EH (cell line): ENCODE measurements around the gene AGPAT3.
"Not testable (repeated sequence)": the region's sequence is repeated elsewhere in the genome, so short reads cannot be mapped to it uniquely, and the experiment has no call there.

Experiments used
- DNase-seq: peaks from one replicate; pipeline ENCODE4 v3.0.0-alpha.2; 2015; ENCODE audit warnings: low read depth

Gene AGPAT3

GRCh38 chr21:43834146-43834905 is 30.7 kb upstream of the AGPAT3 start:
- no peak for DNase-seq

- no peak for DNase-seq
These were observed 30.0 kb upstream of the AGPAT3 start for GRCh38 chr21:43835050-43835449.

- DNase-seq, result no peak
These were observed 29.2 kb upstream of the AGPAT3 start for GRCh38 chr21:43835861-43836260.

- no peak for DNase-seq
These were observed 28.4 kb upstream of the AGPAT3 start for GRCh38 chr21:43836616-43837015.

- DNase-seq, result no peak
These were observed 24.8 kb upstream of the AGPAT3 start for GRCh38 chr21:43840259-43840658.

GRCh38 chr21:43842742-43843141 is 22.3 kb upstream of the AGPAT3 start:
- no peak for DNase-seq

GRCh38 chr21:43844906-43845305 is 20.1 kb upstream of the AGPAT3 start:
- DNase-seq, result not testable (repeated sequence)

- DNase-seq, result no peak
These were observed 19.6 kb upstream of the AGPAT3 start for GRCh38 chr21:43845386-43845785.

- DNase-seq, result no peak
These were observed 18.6 kb upstream of the AGPAT3 start for GRCh38 chr21:43846430-43846829.

GRCh38 chr21:43847301-43847700 is 17.7 kb upstream of the AGPAT3 start:
- DNase-seq, result no peak

- no peak for DNase-seq
These were observed 16.3 kb upstream of the AGPAT3 start for GRCh38 chr21:43848771-43849170.

- no peak for DNase-seq
These were observed 15.3 kb upstream of the AGPAT3 start for GRCh38 chr21:43849532-43850299.

- DNase-seq, result no peak
These were observed 14.2 kb upstream of the AGPAT3 start for GRCh38 chr21:43850728-43851295.

GRCh38 chr21:43851593-43851992 is 13.4 kb upstream of the AGPAT3 start:
- no peak for DNase-seq

GRCh38 chr21:43853851-43854772 is 10.9 kb upstream of the AGPAT3 start:
- no peak for DNase-seq

- no peak for DNase-seq
These were observed 10.0 kb upstream of the AGPAT3 start for GRCh38 chr21:43854773-43855633.

GRCh38 chr21:43855955-43856354 is 9.1 kb upstream of the AGPAT3 start:
- no peak for DNase-seq

GRCh38 chr21:43858806-43859648 is 6.0 kb upstream of the AGPAT3 start:
- DNase-seq, result no peak

GRCh38 chr21:43859747-43860214 is 5.2 kb upstream of the AGPAT3 start:
- peak; percentile 10 for DNase-seq

GRCh38 chr21:43861706-43862105 is 3.3 kb upstream of the AGPAT3 start:
- DNase-seq, result no peak
